ENCODE results near the gene MYOCD. TPM values are rescaled to one million over a fixed set of nuclear protein-coding genes. Genes with fewer than 3 reads are reported as not detected.

Gene MYOCD
- polyA plus RNA-seq, 1 donor (not counting 4 experiments of a cell fraction or from before 2014, with no cell fraction given), result not detected

DNA sequence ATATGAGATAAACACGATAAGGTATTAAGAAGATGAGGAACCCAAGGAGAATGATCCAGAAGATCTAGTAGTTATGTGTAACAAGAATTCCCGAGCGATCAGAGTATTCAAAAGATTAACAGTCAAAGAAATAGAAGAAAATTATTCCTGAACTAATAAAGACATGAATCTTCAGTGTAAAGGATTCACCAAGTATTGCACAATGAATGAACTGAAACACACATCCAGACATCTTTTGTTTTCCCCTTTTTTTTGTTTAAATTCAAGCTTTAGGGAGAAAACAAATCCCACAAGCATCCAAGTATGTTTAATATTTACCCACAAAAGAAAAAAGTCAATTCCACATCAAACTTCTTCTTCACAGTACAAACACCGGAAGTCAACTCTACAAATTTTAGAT, 23.7 kb upstream of the MYOCD start:
- H4K20me1 ChIP-seq (ENCODE audit: control insufficient read depth, extremely low read depth, insufficient read depth, low read length), result no peaks in the 10 kb centered on the region
- H3K79me2 ChIP-seq (ENCODE audit: control insufficient read depth, insufficient read depth, low read length), result no peaks in the 10 kb centered on the region
- no peak overlapping the region for H3K27ac ChIP-seq (ENCODE audit: control insufficient read depth, insufficient read depth, low read length)
- no peak overlapping the region for H2AFZ ChIP-seq (ENCODE audit: control insufficient read depth, low read length)
- H3K9me3 ChIP-seq (ENCODE audit: control insufficient read depth, low read depth, low read length), result no peaks in the 10 kb centered on the region
- H3K27me3 ChIP-seq (ENCODE audit: control insufficient read depth, extremely low read depth, insufficient read depth, low read length), result no peaks in the 10 kb centered on the region
- FAIRE-seq (no peak), DNase-seq (ENCODE audit: low read depth, low spot score) (no peak)
- no peak overlapping the region for H3K4me3 ChIP-seq (ENCODE audit: control insufficient read depth in 2 of 3, extremely low read depth in 1 of 3, insufficient read depth in 2 of 3, low read depth in 1 of 3, low read length in 3 of 3)
- no peak overlapping the region for H3K4me2 ChIP-seq (ENCODE audit: control insufficient read depth, extremely low read depth, insufficient read depth, low read depth, low read length)
- no peaks in the 10 kb centered on the region for H3K36me3 ChIP-seq (ENCODE audit: control insufficient read depth in 2 of 2, extremely low read depth in 1 of 2, insufficient read depth in 2 of 2, low read length in 2 of 2)
- TF ChIP-seq EZH2 (IDR thresholded peaks at IDR 0.05; ENCODE audit: low read length), result no peak
- no peak for TF ChIP-seq CTCF (optimal IDR thresholded peaks at IDR 0.05 in 1 of 3, IDR thresholded peaks at IDR 0.05 in 1 of 3, conservative IDR thresholded peaks at IDR 0.05 in 1 of 3; ENCODE audit: extremely low read depth in 1 of 3, insufficient read depth in 2 of 3, low read length in 3 of 3)
- peaks cover 4% of the 10 kb centered on the region for H3K4me1 ChIP-seq (ENCODE audit: control insufficient read depth, extremely low read depth, insufficient read depth, low read length)
- dilution Hi-C loops (cut with MboI; ENCODE audit: extremely low pct_ligation_motif_present, low sequenced_read_pairs), result no loop called here
- no peaks in the 10 kb centered on the region for H3K9me1 ChIP-seq (ENCODE audit: control insufficient read depth, extremely low read depth, insufficient read depth, low read length)
- H3K9ac ChIP-seq (ENCODE audit: control insufficient read depth, extremely low read depth, insufficient read depth, low read length), result no peak overlapping the region

DNA sequence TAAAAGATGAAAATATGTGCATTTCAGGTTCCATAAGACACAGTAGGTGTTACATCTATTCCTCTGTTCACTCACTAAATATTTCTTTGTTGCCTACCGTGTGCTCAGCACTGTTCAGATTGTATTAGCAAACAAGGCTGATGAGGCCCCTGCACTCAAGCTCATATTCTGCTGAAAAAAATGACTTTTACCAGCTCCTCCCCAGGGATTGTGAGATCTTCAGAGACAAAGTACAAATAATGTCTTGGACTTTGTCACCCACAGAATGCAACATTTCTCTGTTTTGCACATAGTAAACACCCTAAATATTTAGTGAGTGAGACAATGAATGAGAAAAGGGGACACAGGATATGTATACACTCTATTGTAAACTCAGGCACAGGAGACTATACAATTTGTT, 21.9 kb upstream of the MYOCD start:
- Histone ChIP-seq H3K4me3 (ENCODE audit: control insufficient read depth in 2 of 3, extremely low read depth in 1 of 3, insufficient read depth in 2 of 3, low read depth in 1 of 3, low read length in 3 of 3) (no peak overlapping the region), H3K4me1 (ENCODE audit: control insufficient read depth, extremely low read depth, insufficient read depth, low read length) (no peaks in the 10 kb centered on the region), H3K27ac (ENCODE audit: control insufficient read depth, insufficient read depth, low read length) (no peak overlapping the region), H3K4me2 (ENCODE audit: control insufficient read depth, extremely low read depth, insufficient read depth, low read depth, low read length) (no peak overlapping the region), H3K27me3 (ENCODE audit: control insufficient read depth, extremely low read depth, insufficient read depth, low read length) (no peaks in the 10 kb centered on the region), H3K9me1 (ENCODE audit: control insufficient read depth, extremely low read depth, insufficient read depth, low read length) (no peaks in the 10 kb centered on the region), H3K79me2 (ENCODE audit: control insufficient read depth, insufficient read depth, low read length) (no peaks in the 10 kb centered on the region), H3K9ac (ENCODE audit: control insufficient read depth, extremely low read depth, insufficient read depth, low read length) (no peak overlapping the region), H3K9me3 (ENCODE audit: control insufficient read depth, low read depth, low read length) (no peaks in the 10 kb centered on the region), H2AFZ (ENCODE audit: control insufficient read depth, low read length) (no peak overlapping the region), H3K36me3 (ENCODE audit: control insufficient read depth in 2 of 2, extremely low read depth in 1 of 2, insufficient read depth in 2 of 2, low read length in 2 of 2) (no peaks in the 10 kb centered on the region), H4K20me1 (ENCODE audit: control insufficient read depth, extremely low read depth, insufficient read depth, low read length) (no peaks in the 10 kb centered on the region)
- no peak for FAIRE-seq
- no peak for TF ChIP-seq EZH2 (IDR thresholded peaks at IDR 0.05; ENCODE audit: low read length)
- no peak for TF ChIP-seq CTCF (optimal IDR thresholded peaks at IDR 0.05 in 1 of 3, IDR thresholded peaks at IDR 0.05 in 1 of 3, conservative IDR thresholded peaks at IDR 0.05 in 1 of 3; ENCODE audit: extremely low read depth in 1 of 3, insufficient read depth in 2 of 3, low read length in 3 of 3)
- dilution Hi-C loops (cut with MboI; ENCODE audit: extremely low pct_ligation_motif_present, low sequenced_read_pairs), result no loop called here
- DNase-seq (ENCODE audit: low read depth, low spot score), result no peak
